Chondrocyte (in vitro differentiated cells): ENCODE measurements around the gene MILR1. TPM values are rescaled to one million over a fixed set of nuclear protein-coding genes. Genes with fewer than 3 reads are reported as not detected.

ENCODE experiments used
- DNase-seq: peaks from one replicate; pipeline ENCODE4 v3.0.0; 2021; ENCODE audit warnings: mixed read lengths, low spot score
- H3K27ac Mint-ChIP-seq: one replicate; pipeline ENCODE4 v1.8.0; 2021; ENCODE audit warnings: mild to moderate bottlenecking, moderate library complexity, mixed read lengths; ENCODE audit not compliant: unreplicated experiment
- H3K27me3 Mint-ChIP-seq: 2 replicates; pipeline ENCODE4 v1.8.0; 2021; ENCODE audit warnings: low read depth, mixed read lengths
- H3K36me3 Mint-ChIP-seq: 2 replicates; pipeline ENCODE4 v1.8.0; 2021; ENCODE audit warnings: low read depth, mixed read lengths
- H3K4me1 Mint-ChIP-seq: 2 replicates; pipeline ENCODE4 v1.8.0; 2021; ENCODE audit warnings: low read depth, mild to moderate bottlenecking, mixed read lengths
- H3K4me3 Mint-ChIP-seq: one replicate; pipeline ENCODE4 v1.8.0; 2021; ENCODE audit warnings: mild to moderate bottlenecking, moderate library complexity, mixed read lengths; ENCODE audit not compliant: unreplicated experiment
- H3K9me3 Mint-ChIP-seq: 2 replicates; pipeline ENCODE4 v1.8.0; 2021; ENCODE audit warnings: low read depth, mixed read lengths
- total RNA-seq: library from RNA; stranded (reverse); gene quantifications from 3 replicates; pipeline ENCODE4 v1.2.1, GENCODE V29; 2021
- TF ChIP-seq, protein P1 (sequence below): fragments of 200-600 bp; sonication (generic); IDR thresholded peaks from 2 replicates; pipeline ENCODE4 v1.5.0; 2021; ENCODE audit warnings: antibody characterized with exemption, mild to moderate bottlenecking, moderate library complexity

MILR1 gene
- total RNA-seq, 1 donor from 2014 or later = not detected

DNA sequence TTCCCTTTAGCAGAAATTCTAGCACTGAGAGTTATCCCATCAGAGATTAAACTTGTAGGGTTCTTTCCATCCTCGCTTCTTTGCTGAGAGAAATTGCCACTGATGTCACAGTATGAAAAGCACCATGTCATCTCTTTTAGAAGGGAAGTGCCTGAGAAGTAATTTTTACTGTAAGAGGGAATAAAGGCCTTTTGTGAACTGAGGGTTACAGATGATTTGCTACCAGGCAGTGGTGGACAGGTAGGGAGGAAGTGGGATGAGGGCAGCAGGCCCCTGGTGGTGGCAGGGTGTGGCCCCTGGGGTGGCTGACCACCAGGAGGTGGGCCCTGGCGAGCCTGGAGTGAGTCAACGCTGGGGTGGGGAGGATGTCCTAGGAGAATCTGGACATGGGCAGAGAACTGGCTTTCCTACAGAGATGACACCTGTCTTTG, 6.4 kb upstream of the MILR1 start:
- peaks cover 11% of the 10 kb centered on the region for H3K4me1 Mint-ChIP-seq
- TF ChIP-seq, protein P1, sequence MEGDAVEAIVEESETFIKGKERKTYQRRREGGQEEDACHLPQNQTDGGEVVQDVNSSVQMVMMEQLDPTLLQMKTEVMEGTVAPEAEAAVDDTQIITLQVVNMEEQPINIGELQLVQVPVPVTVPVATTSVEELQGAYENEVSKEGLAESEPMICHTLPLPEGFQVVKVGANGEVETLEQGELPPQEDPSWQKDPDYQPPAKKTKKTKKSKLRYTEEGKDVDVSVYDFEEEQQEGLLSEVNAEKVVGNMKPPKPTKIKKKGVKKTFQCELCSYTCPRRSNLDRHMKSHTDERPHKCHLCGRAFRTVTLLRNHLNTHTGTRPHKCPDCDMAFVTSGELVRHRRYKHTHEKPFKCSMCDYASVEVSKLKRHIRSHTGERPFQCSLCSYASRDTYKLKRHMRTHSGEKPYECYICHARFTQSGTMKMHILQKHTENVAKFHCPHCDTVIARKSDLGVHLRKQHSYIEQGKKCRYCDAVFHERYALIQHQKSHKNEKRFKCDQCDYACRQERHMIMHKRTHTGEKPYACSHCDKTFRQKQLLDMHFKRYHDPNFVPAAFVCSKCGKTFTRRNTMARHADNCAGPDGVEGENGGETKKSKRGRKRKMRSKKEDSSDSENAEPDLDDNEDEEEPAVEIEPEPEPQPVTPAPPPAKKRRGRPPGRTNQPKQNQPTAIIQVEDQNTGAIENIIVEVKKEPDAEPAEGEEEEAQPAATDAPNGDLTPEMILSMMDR = no peak
- H3K9me3 Mint-ChIP-seq = peaks cover 13% of the 10 kb centered on the region
- no peak for DNase-seq
- peak overlapping the region; percentile 67 for H3K27ac Mint-ChIP-seq
- H3K4me3 Mint-ChIP-seq = no peak overlapping the region
- H3K36me3 Mint-ChIP-seq = peaks cover 3% of the 10 kb centered on the region
- H3K27me3 Mint-ChIP-seq = peaks cover 2% of the 10 kb centered on the region

DNA sequence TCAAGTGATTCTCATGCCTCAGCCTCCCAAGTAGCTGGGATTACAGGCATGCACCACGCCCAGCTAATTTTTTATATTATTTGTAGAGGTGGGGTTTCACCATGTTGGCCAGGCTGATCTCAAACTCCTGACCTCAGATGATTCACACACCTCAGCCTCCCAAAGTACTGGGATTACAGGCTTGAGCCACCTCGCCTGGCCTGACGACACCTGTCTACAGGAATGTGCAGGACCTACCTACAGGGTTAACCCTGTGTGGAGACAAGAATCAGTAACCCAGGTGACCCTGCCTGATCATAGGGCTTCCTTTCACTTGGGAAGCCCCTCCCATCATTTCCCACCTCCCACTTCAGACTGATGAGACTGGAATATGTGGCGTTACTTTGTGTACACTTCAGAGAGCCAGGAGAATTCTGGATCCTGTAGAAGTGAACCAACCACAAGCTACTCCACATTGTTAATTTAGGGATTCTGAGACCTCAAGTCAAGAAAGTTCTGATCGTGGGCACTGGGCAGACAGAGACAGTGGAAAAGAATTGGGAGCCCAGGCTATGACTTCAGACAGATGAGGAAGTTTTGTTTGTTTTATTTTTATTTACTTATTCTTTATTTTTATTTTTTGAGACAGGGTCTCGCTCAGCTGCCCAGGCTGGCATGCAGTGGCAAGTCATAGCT, 5.7 kb upstream of the MILR1 start:
- no peak for DNase-seq
- Mint-ChIP-seq H3K27me3 (peaks cover 2% of the 10 kb centered on the region), H3K4me3 (no peak overlapping the region), H3K9me3 (peaks cover 8% of the 10 kb centered on the region), H3K4me1 (peaks cover 11% of the 10 kb centered on the region), H3K36me3 (peaks cover 3% of the 10 kb centered on the region), H3K27ac (no peak overlapping the region)
- TF ChIP-seq, protein P1 = no peak

DNA sequence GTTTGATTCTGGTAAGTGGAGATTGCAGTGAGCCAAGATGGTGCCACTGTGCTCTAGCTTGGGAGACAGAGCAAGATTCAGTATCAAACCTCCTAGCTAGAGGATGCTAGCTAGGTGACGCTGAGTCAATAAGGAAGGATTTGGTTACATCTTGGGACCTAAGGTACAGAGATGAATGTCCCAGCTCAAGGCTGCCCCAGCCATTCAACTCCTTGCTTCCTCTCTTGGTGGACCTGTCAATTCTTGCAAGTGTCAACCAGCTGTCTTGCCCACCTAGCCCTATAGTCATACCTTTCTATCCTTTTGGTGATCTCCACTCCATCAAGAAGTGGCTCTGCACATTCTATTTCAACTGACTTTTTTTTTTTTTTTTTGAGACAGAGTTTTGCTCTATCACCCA, 1.4 kb upstream of the MILR1 start:
- DNase-seq = no peak
- Mint-ChIP-seq H3K27me3 (peaks cover 2% of the 10 kb centered on the region), H3K4me3 (no peak overlapping the region), H3K36me3 (no peaks in the 10 kb centered on the region), H3K27ac (no peak overlapping the region), H3K4me1 (peaks cover 7% of the 10 kb centered on the region), H3K9me3 (no peaks in the 10 kb centered on the region)
- TF ChIP-seq, protein P1 = no peak

DNA sequence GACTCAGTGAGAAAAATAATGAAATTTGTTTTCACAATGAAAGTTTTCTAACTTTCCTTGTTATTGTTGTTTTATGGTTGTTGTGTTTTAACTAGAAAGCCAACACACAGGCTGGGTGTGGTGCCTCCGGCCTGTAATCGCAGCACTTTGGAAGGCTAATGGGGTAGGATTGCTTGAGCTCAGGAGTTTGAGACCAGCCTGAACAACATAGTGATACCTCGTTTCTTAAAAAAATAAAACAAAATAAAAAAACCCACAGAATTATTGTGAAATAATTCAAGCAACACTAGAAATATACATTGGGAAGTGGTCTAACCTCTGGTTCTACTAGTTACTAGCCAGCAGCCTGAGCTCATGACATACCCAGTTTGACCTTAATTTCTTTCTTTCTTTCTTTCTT, 630 bp downstream of the MILR1 start:
- Mint-ChIP-seq H3K36me3 (no peaks in the 10 kb centered on the region), H3K4me3 (no peak overlapping the region), H3K4me1 (peaks cover 6% of the 10 kb centered on the region), H3K9me3 (no peaks in the 10 kb centered on the region), H3K27ac (no peak overlapping the region), H3K27me3 (peaks cover 4% of the 10 kb centered on the region)
- DNase-seq = no peak
- TF ChIP-seq, protein P1 = no peak

DNA sequence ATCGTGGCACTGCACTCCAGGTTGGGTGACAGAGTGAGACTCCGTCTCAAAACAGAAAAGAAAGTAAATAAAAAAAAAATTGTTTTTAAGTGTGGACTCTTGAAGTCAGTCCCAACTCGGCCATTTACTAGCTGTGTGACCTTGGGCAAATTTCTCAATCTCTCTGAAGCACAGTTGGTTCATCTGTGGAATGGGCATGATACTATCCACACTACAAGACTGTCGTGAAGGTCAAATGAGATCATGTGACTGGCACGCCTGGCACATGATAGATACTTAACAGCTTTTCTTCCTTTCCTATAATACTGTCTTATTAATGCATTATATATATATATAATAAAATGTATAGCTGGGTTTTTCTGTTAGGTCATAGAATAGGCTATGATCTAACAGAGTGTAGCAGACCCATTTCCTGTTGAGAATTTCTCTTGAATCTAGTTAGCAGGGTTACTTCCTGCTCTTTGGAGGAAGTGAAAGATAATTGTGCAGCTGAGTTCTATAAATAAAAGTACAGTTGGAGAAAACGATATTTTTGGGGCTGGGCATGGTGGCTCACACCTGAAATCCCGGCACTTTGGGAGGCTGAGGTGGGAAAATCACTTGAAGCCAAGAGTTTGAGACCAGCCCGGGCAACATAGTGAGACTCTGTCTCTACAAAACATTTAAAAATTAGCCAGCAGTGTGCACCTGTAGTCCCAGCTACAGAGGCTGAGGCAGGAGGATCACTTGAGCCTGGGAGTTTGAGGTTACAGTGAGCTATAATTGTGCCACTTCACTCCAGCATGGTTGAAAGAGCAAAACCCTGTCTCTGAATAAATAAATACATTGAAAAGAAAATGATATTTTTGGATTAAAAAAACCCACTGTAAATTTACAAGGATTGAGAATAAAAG, 7.3 kb downstream of the MILR1 start:
- TF ChIP-seq, protein P1 = no peak
- Mint-ChIP-seq H3K27ac (no peak overlapping the region), H3K4me1 (peaks cover 12% of the 10 kb centered on the region), H3K9me3 (no peaks in the 10 kb centered on the region), H3K36me3 (no peaks in the 10 kb centered on the region), H3K27me3 (peaks cover 2% of the 10 kb centered on the region), H3K4me3 (no peak overlapping the region)
- DNase-seq = no peak
